HL-60 (cell line): ENCODE measurements around the gene CKAP2L.

Experiments
- DNase-seq, 2 experiments: peaks; one replicate each; pipeline ENCODE4 v3.0.0-alpha.2; 2010 to 2020; ENCODE audit warnings: low read depth in 1 of 2, low spot score in 1 of 2
- H3K27ac ChIP-seq: fragments of 250-450 bp; sonication (Bioruptor Pico); replicated peaks from 2 replicates; pipeline ENCODE4 v1.5.1; 2020; ENCODE audit warnings: mild to moderate bottlenecking, moderate library complexity
- H3K27me3 ChIP-seq: fragments of 250-450 bp; sonication (Bioruptor Pico); 2 replicates; pipeline ENCODE4 v1.5.1; 2021; ENCODE audit warnings: mild to moderate bottlenecking, moderate library complexity; ENCODE audit not compliant: insufficient read depth, poor library complexity, severe bottlenecking
- H3K4me3 ChIP-seq: replicated peaks from 2 replicates; pipeline ENCODE4 v1.5.1; 2011; ENCODE audit warnings: mild to moderate bottlenecking, control low read depth, low read length; ENCODE audit not compliant: insufficient read depth
- CTCF ChIP-seq: IDR thresholded peaks from one replicate; pipeline ENCODE4 v1.5.1; 2011; ENCODE audit warnings: low read length, control low read depth, inconsistent platforms; ENCODE audit not compliant: insufficient read depth
- GABPA ChIP-seq: IDR thresholded peaks from 2 replicates; pipeline ENCODE4 v1.6.1; 2012; ENCODE audit warnings: low read depth
- POLR2AphosphoS5 ChIP-seq: IDR thresholded peaks from 2 replicates; pipeline ENCODE4 v1.6.1; 2012; ENCODE audit warnings: low read depth
- REST ChIP-seq: IDR thresholded peaks from 2 replicates; pipeline ENCODE4 v1.6.1; 2012; ENCODE audit warnings: low read depth; ENCODE audit not compliant: insufficient replicate concordance
- SPI1 ChIP-seq: IDR thresholded peaks from 2 replicates; pipeline ENCODE4 v1.6.1; 2012; ENCODE audit warnings: low read depth, mild to moderate bottlenecking, borderline replicate concordance

CKAP2L gene

GRCh38 chr2:112794131-112794733 is 29.8 kb upstream of the CKAP2L start:
- DNase-seq, result peak; percentile 96 to 98
- no peak overlapping the region for H3K4me3 ChIP-seq
- H3K27ac ChIP-seq, result peak overlapping the region; percentile 61

GRCh38 chr2:112793449-112793978 is 29.1 kb upstream of the CKAP2L start:
- Histone ChIP-seq H3K4me3 (no peak overlapping the region), H3K27me3 (no peaks in the 10 kb centered on the region), H3K27ac (peak overlapping the region; percentile 61)
- peak; percentile 63 to 67 for DNase-seq
- no peak for TF ChIP-seq REST
- 0 out of 2 replicates have a peak, but pooled peaks have one; percentile 20 for TF ChIP-seq POLR2AphosphoS5
- no peak for TF ChIP-seq GABPA
- TF ChIP-seq SPI1, result peak; percentile 84
- TF ChIP-seq CTCF, result no peak

More at GRCh38 chr2:112794131-112794733, 29.8 kb upstream of the CKAP2L start:
- TF ChIP-seq POLR2AphosphoS5, result peak; percentile 78
- no peak for TF ChIP-seq CTCF
- no peak for TF ChIP-seq REST
- peak; percentile 98 for TF ChIP-seq SPI1
- 0 out of 2 replicates have a peak, but pooled peaks have one; percentile 47 for TF ChIP-seq GABPA
- no peaks in the 10 kb centered on the region for H3K27me3 ChIP-seq

GRCh38 chr2:112792419-112792818 is 28.0 kb upstream of the CKAP2L start:
- H3K27me3 ChIP-seq, result no peaks in the 10 kb centered on the region
- DNase-seq, result no peak
- no peak overlapping the region; the same call in 1 of the 2 replicates for H3K27ac ChIP-seq
- no peak overlapping the region for H3K4me3 ChIP-seq
- TF ChIP-seq CTCF, result no peak
- no peak for TF ChIP-seq REST
- no peak for TF ChIP-seq GABPA
- TF ChIP-seq POLR2AphosphoS5, result no peak
- TF ChIP-seq SPI1, result no peak
